C4-2B (cell line): ENCODE measurements around the gene DCTN3.

ENCODE experiments used
- CTCF ChIP-seq: fragments of 450-650 bp; conservative IDR thresholded peaks from 2 replicates; pipeline ENCODE4 v1.5.1; 2017; ENCODE audit warnings: mild to moderate bottlenecking
- ZFX ChIP-seq: fragments of 450-650 bp; IDR thresholded peaks from 2 replicates; pipeline ENCODE4 v1.6.1; 2017

- TF ChIP-seq CTCF (no peak), ZFX (no peak)
Observed at GRCh38 chr9:34566322-34566721, 54.0 kb downstream of the DCTN3 start.
